Testis (tissue), 2 donors: ENCODE results near the gene MED8.

Experiments used
- POLR2A ChIP-seq: fragments of 450-650 bp; IDR thresholded peaks from one replicate; pipeline ENCODE4 v1.6.1; 2017; ENCODE audit warnings: antibody characterized with exemption, mild to moderate bottlenecking, moderate library complexity
- TF ChIP-seq, protein P1 (sequence below), 3 experiments: fragments of 450-650 bp in 2 of 3; fragments of 200-600 bp in 1 of 3; sonication (generic) in 1 of 3; IDR thresholded peaks; one replicate each; pipeline ENCODE4 v1.5.1; 2016 to 2019; ENCODE audit warnings: antibody characterized with exemption in 3 of 3, mild to moderate bottlenecking in 2 of 3, moderate library complexity in 1 of 3

DNA sequence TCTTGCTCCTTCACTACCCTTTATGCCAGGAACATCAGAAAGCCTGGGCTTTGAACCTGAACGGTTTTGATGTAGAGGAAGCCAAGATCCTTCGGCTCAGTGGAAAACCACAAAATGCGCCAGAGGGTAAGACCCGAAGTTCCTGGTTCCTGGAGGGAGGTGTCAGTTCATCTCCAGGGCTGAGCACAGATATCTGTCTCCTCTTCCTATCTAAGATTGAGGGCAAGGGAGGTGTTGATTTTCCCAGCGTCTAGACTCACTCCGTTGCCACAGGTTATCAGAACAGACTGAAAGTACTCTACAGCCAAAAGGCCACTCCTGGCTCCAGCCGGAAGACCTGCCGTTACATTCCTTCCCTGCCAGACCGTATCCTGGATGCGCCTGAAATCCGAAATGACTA is 29.9 kb downstream of the MED8 start:
- no peak for TF ChIP-seq POLR2A
- TF ChIP-seq, protein P1, sequence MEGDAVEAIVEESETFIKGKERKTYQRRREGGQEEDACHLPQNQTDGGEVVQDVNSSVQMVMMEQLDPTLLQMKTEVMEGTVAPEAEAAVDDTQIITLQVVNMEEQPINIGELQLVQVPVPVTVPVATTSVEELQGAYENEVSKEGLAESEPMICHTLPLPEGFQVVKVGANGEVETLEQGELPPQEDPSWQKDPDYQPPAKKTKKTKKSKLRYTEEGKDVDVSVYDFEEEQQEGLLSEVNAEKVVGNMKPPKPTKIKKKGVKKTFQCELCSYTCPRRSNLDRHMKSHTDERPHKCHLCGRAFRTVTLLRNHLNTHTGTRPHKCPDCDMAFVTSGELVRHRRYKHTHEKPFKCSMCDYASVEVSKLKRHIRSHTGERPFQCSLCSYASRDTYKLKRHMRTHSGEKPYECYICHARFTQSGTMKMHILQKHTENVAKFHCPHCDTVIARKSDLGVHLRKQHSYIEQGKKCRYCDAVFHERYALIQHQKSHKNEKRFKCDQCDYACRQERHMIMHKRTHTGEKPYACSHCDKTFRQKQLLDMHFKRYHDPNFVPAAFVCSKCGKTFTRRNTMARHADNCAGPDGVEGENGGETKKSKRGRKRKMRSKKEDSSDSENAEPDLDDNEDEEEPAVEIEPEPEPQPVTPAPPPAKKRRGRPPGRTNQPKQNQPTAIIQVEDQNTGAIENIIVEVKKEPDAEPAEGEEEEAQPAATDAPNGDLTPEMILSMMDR (IDR thresholded peaks at IDR 0.05) = no peak
